ENCODE measurements around the gene ADIRF.
"Not testable (repeated sequence)": the region's sequence is repeated elsewhere in the genome, so short reads cannot be mapped to it uniquely, and the experiment has no call there.

Gene ADIRF

GRCh38 chr10:86979296-86979818, 11.1 kb downstream of the ADIRF start:
- DNase-seq (ENCODE audit: low read depth), result no peak

GRCh38 chr10:86979977-86980448, 11.7 kb downstream of the ADIRF start:
- peak; percentile 66 for DNase-seq (ENCODE audit: low read depth)

- DNase-seq (ENCODE audit: low read depth), result not testable (repeated sequence)
These were observed 12.7 kb downstream of the ADIRF start for GRCh38 chr10:86981020-86981419.

GRCh38 chr10:86981716-86982115, 13.4 kb downstream of the ADIRF start:
- no peak for DNase-seq (ENCODE audit: low read depth)

- DNase-seq (ENCODE audit: low read depth), result not testable (repeated sequence)
These were observed 16.2 kb downstream of the ADIRF start for GRCh38 chr10:86984498-86984897.

GRCh38 chr10:86988520-86988919, 20.2 kb downstream of the ADIRF start:
- no peak for DNase-seq (ENCODE audit: low read depth)

GRCh38 chr10:86991362-86991761, 23.1 kb downstream of the ADIRF start:
- not testable (repeated sequence) for DNase-seq (ENCODE audit: low read depth)

- DNase-seq (ENCODE audit: low read depth), result no peak
These were observed 24.2 kb downstream of the ADIRF start for GRCh38 chr10:86992456-86992855.

- no peak for DNase-seq (ENCODE audit: low read depth)
These were observed 24.6 kb downstream of the ADIRF start for GRCh38 chr10:86992929-86993328.

GRCh38 chr10:86999802-87000403, 31.6 kb downstream of the ADIRF start:
- not testable (repeated sequence) for DNase-seq (ENCODE audit: low read depth)

GRCh38 chr10:87000491-87000890, 32.2 kb downstream of the ADIRF start:
- no peak for DNase-seq (ENCODE audit: low read depth)

GRCh38 chr10:87007124-87007523, 38.8 kb downstream of the ADIRF start:
- not testable (repeated sequence) for DNase-seq (ENCODE audit: low read depth)

- DNase-seq (ENCODE audit: low read depth), result not testable (repeated sequence)
These were observed 39.4 kb downstream of the ADIRF start for GRCh38 chr10:87007674-87008073.

- DNase-seq (ENCODE audit: low read depth), result not testable (repeated sequence)
These were observed 40.0 kb downstream of the ADIRF start for GRCh38 chr10:87008303-87008702.

- DNase-seq (ENCODE audit: low read depth), result not testable (repeated sequence)
These were observed 40.9 kb downstream of the ADIRF start for GRCh38 chr10:87009134-87009696.

- not testable (repeated sequence) for DNase-seq (ENCODE audit: low read depth)
These were observed 45.2 kb downstream of the ADIRF start for GRCh38 chr10:87013528-87013927.

- not testable (repeated sequence) for DNase-seq (ENCODE audit: low read depth)
These were observed 46.9 kb downstream of the ADIRF start for GRCh38 chr10:87014986-87015716.

- not testable (repeated sequence) for DNase-seq (ENCODE audit: low read depth)
These were observed 49.8 kb downstream of the ADIRF start for GRCh38 chr10:87018127-87018526.

- DNase-seq (ENCODE audit: low read depth), result not testable (repeated sequence)
These were observed 50.8 kb downstream of the ADIRF start for GRCh38 chr10:87019066-87019465.

- not testable (repeated sequence) for DNase-seq (ENCODE audit: low read depth)
These were observed 51.2 kb downstream of the ADIRF start for GRCh38 chr10:87019504-87019903.

GRCh38 chr10:87020056-87020455, 51.8 kb downstream of the ADIRF start, which contains the start of gene FAM25A:
Gene FAM25A (plus strand): TSS chr10:87020294. CDS start chr10:87020325, 31 bp downstream.
- not testable (repeated sequence) for DNase-seq (ENCODE audit: low read depth)
